ENCODE results near the gene LECT2.

- TF ChIP-seq, protein P1, sequence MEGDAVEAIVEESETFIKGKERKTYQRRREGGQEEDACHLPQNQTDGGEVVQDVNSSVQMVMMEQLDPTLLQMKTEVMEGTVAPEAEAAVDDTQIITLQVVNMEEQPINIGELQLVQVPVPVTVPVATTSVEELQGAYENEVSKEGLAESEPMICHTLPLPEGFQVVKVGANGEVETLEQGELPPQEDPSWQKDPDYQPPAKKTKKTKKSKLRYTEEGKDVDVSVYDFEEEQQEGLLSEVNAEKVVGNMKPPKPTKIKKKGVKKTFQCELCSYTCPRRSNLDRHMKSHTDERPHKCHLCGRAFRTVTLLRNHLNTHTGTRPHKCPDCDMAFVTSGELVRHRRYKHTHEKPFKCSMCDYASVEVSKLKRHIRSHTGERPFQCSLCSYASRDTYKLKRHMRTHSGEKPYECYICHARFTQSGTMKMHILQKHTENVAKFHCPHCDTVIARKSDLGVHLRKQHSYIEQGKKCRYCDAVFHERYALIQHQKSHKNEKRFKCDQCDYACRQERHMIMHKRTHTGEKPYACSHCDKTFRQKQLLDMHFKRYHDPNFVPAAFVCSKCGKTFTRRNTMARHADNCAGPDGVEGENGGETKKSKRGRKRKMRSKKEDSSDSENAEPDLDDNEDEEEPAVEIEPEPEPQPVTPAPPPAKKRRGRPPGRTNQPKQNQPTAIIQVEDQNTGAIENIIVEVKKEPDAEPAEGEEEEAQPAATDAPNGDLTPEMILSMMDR (IDR thresholded peaks at IDR 0.05), result no peak
- no peak for TF ChIP-seq ZFX (IDR thresholded peaks at IDR 0.05; ENCODE audit: borderline replicate concordance)
Observed at GRCh38 chr5:135966165-135966564, 11.4 kb upstream of the LECT2 start.

Measured in 22Rv1 (cell line).